ENCODE results near the gene ULK4. TPM values are rescaled to one million over a fixed set of nuclear protein-coding genes. Genes with fewer than 3 reads are reported as not detected.

ULK4 gene
- polyA plus RNA-seq, 1 of the 3 experiments (the other 2 are of a cell fraction), result 6.2 TPM

GRCh38 chr3:41467481-41467880, 494.4 kb downstream of the ULK4 start:
- H3K4me3 ChIP-seq (ENCODE audit: low read depth in 2 of 2, low read length in 1 of 2), result no peak overlapping the region
- no peaks in the 10 kb centered on the region for H3K27me3 ChIP-seq (ENCODE audit: insufficient read depth)
- H3K4me1 ChIP-seq (ENCODE audit: control insufficient read depth in 1 of 2, insufficient read depth in 2 of 2, low read depth in 1 of 2, low read length in 1 of 2), result peaks cover 0 to 6% of the 10 kb centered on the region in 2 experiments; a peak in 2 of 4 replicates
- CTCF ChIA-PET, result no interaction called here
- H3K9me2 ChIP-seq, result no peaks in the 10 kb centered on the region
- DNase-seq, result no peak
- TF ChIP-seq JUND (IDR thresholded peaks at IDR 0.05) (no peak), ZBTB33 (IDR thresholded peaks at IDR 0.05; ENCODE audit: borderline replicate concordance, low read depth) (no peak)
- no peak overlapping the region for H3K4me2 ChIP-seq
- POLR2A ChIA-PET, result no interaction called here
- 25% methylated on average over 1 of the region's 1 CpG for WGBS (ENCODE audit: low lambda C conversion rate)
- H3K27ac ChIP-seq (ENCODE audit: low read depth in 2 of 2, low read length in 1 of 2), result no peak overlapping the region
- no peak overlapping the region for H2AFZ ChIP-seq (ENCODE audit: low read depth)
- no peak overlapping the region for H3K9ac ChIP-seq
- H3K36me3 ChIP-seq (replicated peaks in 1 of 2; ENCODE audit: control insufficient read depth in 1 of 2, insufficient read depth in 2 of 2, low read length in 1 of 2), result no peaks in the 10 kb centered on the region
- peaks cover 3% of the 10 kb centered on the region; the same call in 1 of the 2 replicates for H3K9me3 ChIP-seq
- no peaks in the 10 kb centered on the region for H4K20me1 ChIP-seq (ENCODE audit: insufficient read depth)
- H3F3A ChIP-seq (replicated peaks; ENCODE audit: insufficient read depth), result no peaks in the 10 kb centered on the region
- H3K79me2 ChIP-seq (ENCODE audit: insufficient read depth), result no peaks in the 10 kb centered on the region; the same call in 1 of the 2 replicates

- TF ChIP-seq PBX3 (IDR thresholded peaks at IDR 0.05), result no peak
- TF ChIP-seq NFIC (IDR thresholded peaks at IDR 0.05; ENCODE audit: borderline replicate concordance), result no peak
- no peak for TF ChIP-seq CHD2 (IDR thresholded peaks at IDR 0.05; ENCODE audit: low read length, partially characterized antibody)
- no peak for TF ChIP-seq REST (IDR thresholded peaks at IDR 0.05; ENCODE audit: low read depth, low read length)
- TF ChIP-seq SIN3A (IDR thresholded peaks at IDR 0.05; ENCODE audit: borderline replicate concordance, low read depth, low read length), result no peak
- no peak for TF ChIP-seq RFX5 (IDR thresholded peaks at IDR 0.05; ENCODE audit: low read length)
- TF ChIP-seq GABPA (IDR thresholded peaks at IDR 0.05; ENCODE audit: low read depth), result no peak
- TF ChIP-seq FOXJ3 (CRISPR knock-in tag; IDR thresholded peaks at IDR 0.05), result no peak
- no peak for TF ChIP-seq POLR2AphosphoS5 (IDR thresholded peaks at IDR 0.05; ENCODE audit: low read depth, low read length)
- TF ChIP-seq USF1 (IDR thresholded peaks at IDR 0.05; ENCODE audit: borderline replicate concordance, low read depth), result no peak
- no peak for TF ChIP-seq TCF12 (IDR thresholded peaks at IDR 0.05)
- no peak for TF ChIP-seq USF2 (IDR thresholded peaks at IDR 0.05; ENCODE audit: borderline replicate concordance, low read depth, low read length)
- no peak for TF ChIP-seq MXI1 (IDR thresholded peaks at IDR 0.05; ENCODE audit: low read depth, low read length)
- TF ChIP-seq MAX (IDR thresholded peaks at IDR 0.05; ENCODE audit: low read depth), result no peak
- no peak for TF ChIP-seq MEF2A (IDR thresholded peaks at IDR 0.05; ENCODE audit: borderline replicate concordance, low read depth)
- H3K9ac ChIP-seq, result no peak overlapping the region
- H2AFZ ChIP-seq (ENCODE audit: low read depth), result no peak overlapping the region
- peaks cover 0 to 7% of the 10 kb centered on the region in 2 experiments; a peak in 2 of 4 replicates for H3K4me1 ChIP-seq (ENCODE audit: control insufficient read depth in 1 of 2, insufficient read depth in 2 of 2, low read depth in 1 of 2, low read length in 1 of 2)
- POLR2A ChIA-PET, result no interaction called here
- H4K20me1 ChIP-seq (ENCODE audit: insufficient read depth), result no peaks in the 10 kb centered on the region
- no peaks in the 10 kb centered on the region for H3K9me3 ChIP-seq
- no peaks in the 10 kb centered on the region for H3F3A ChIP-seq (replicated peaks; ENCODE audit: insufficient read depth)
- H3K9me2 ChIP-seq, result no peaks in the 10 kb centered on the region
- H3K4me3 ChIP-seq (ENCODE audit: low read depth in 2 of 2, low read length in 1 of 2), result no peak overlapping the region
- H3K36me3 ChIP-seq (replicated peaks in 1 of 2; ENCODE audit: control insufficient read depth in 1 of 2, insufficient read depth in 2 of 2, low read length in 1 of 2), result no peaks in the 10 kb centered on the region
- no peak for DNase-seq
- 50% methylated on average over 1 of the region's 1 CpG for WGBS (ENCODE audit: low lambda C conversion rate)
- CTCF ChIA-PET, result no interaction called here
- H3K4me2 ChIP-seq, result no peak overlapping the region
- no peaks in the 10 kb centered on the region for H3K27me3 ChIP-seq (ENCODE audit: insufficient read depth)
- H3K79me2 ChIP-seq (ENCODE audit: insufficient read depth), result no peaks in the 10 kb centered on the region; the same call in 1 of the 2 replicates
- no peak overlapping the region for H3K27ac ChIP-seq (ENCODE audit: low read depth in 2 of 2, low read length in 1 of 2)
These were observed 497.0 kb downstream of the ULK4 start for GRCh38 chr3:41464858-41465257.
